Astrocyte (in vitro differentiated cells and primary cell): ENCODE measurements around the gene CACHD1.

ENCODE experiments used
- CTCF ChIP-seq: IDR thresholded peaks from 2 replicates; pipeline ENCODE4 v1.5.1; 2011; ENCODE audit warnings: low read depth, mild to moderate bottlenecking, inconsistent platforms, low read length, moderate library complexity; ENCODE audit not compliant: insufficient read depth
- EZH2 ChIP-seq: IDR thresholded peaks from 2 replicates; pipeline ENCODE4 v1.6.1; 2012; ENCODE audit warnings: mild to moderate bottlenecking, low read length, inconsistent platforms; ENCODE audit not compliant: insufficient read depth

- TF ChIP-seq CTCF, result peak; percentile 23
- no peak for TF ChIP-seq EZH2
Observed at GRCh38 chr1:64663668-64664067, 193.7 kb downstream of the CACHD1 start.
